HCT116 (cell line): ENCODE results near the gene LDAH. TPM values are rescaled to one million over a fixed set of nuclear protein-coding genes. Genes with fewer than 3 reads are reported as not detected.

Source experiments
- ATAC-seq: fragments of 200-7000 bp; cut with Tn5 transposase; 2 replicates; pipeline ENCODE4 v1.9.1; 2020; ENCODE audit warnings: mild to moderate bottlenecking, moderate library complexity
- BruUV-seq: library from RNA; stranded (reverse); fragments of 400-500 nt; replicated peaks from 2 replicates; lab custom pipeline; 2021; lab: Mats Ljungman, UMichigan
- CTCF ChIA-PET: fragments of 300-600 bp; sonication (Branson Sonifier 250); formaldehyde crosslinking; loops from one replicate; lab custom pipeline; 2021; ENCODE audit warnings: antibody characterized with exemption; lab: Charles Lee
- POLR2A ChIA-PET: fragments of 300-600, 350-600 bp; sonication (Branson Sonifier 250); formaldehyde crosslinking; loops from one replicate; lab custom pipeline; 2021; ENCODE audit warnings: antibody characterized with exemption; lab: Charles Lee
- RAD21 ChIA-PET, 2 experiments: fragments of 300-600 bp; sonication (Branson Sonifier 250); formaldehyde crosslinking; loops; one replicate each; lab custom pipeline; 2023; ENCODE audit warnings: low total read pairs in 2 of 2; ENCODE audit not compliant: uncharacterized antibody in 2 of 2, unreplicated experiment in 2 of 2, low non-redundant PET in 1 of 2; lab: Charles Lee
- DNase-seq: peaks from one replicate; pipeline ENCODE4 v3.0.0-alpha.2; 2010; ENCODE audit warnings: low read depth, low spot score
- H2AFZ ChIP-seq: fragments of 200-600 bp; shearing (Covaris generic), sonication (generic); 2 replicates; pipeline ENCODE4 v1.6.1; 2017; ENCODE audit warnings: low read depth, mixed run types, mixed read lengths, antibody characterized with exemption, low read length; ENCODE audit not compliant: poor library complexity, severe bottlenecking
- H3K27ac ChIP-seq: 2 replicates; pipeline ENCODE4 v1.5.1; 2012; ENCODE audit warnings: low read depth, low read length
- H3K27me3 ChIP-seq: fragments of 200-600 bp; sonication (generic); 2 replicates; pipeline ENCODE4 v1.6.1; 2016; ENCODE audit warnings: mixed run types, low read length, mixed read lengths; ENCODE audit not compliant: insufficient read depth
- H3K36me3 ChIP-seq, 2 experiments: fragments of 200-500 bp in 1 of 2; fragments of 200-600 bp in 1 of 2; sonication (Bioruptor generic) in 1 of 2; sonication (generic) in 1 of 2; 2 replicates each; pipeline versions ENCODE4 v1.5.1 to v1.6.1; 2014 to 2016; ENCODE audit warnings: low read length in 2 of 2, inconsistent platforms in 1 of 2, mixed read lengths in 1 of 2, mixed run types in 1 of 2; ENCODE audit not compliant: insufficient read depth in 2 of 2, control insufficient read depth in 1 of 2
- H3K4me1 ChIP-seq, 2 experiments: fragments of 200-600 bp in 1 of 2; sonication (generic) in 1 of 2; 2 replicates each; pipeline versions ENCODE4 v1.5.1 to v1.6.1; 2012 to 2017; ENCODE audit warnings: low read length in 2 of 2, inconsistent platforms in 1 of 2, mild to moderate bottlenecking in 1 of 2, mixed read lengths in 1 of 2, mixed run types in 1 of 2, moderate library complexity in 1 of 2; ENCODE audit not compliant: insufficient read depth in 2 of 2, control insufficient read depth in 1 of 2
- H3K4me2 ChIP-seq: fragments of 200-600 bp; sonication (generic); 2 replicates; pipeline ENCODE4 v1.6.1; 2017; ENCODE audit warnings: mixed run types, low read length, mixed read lengths
- H3K4me3 ChIP-seq, 2 experiments: fragments of 200-600 bp in 1 of 2; sonication (generic) in 1 of 2; replicated peaks in 1 of 2; 2 replicates each; pipeline ENCODE4 v1.5.1; 2011 to 2016; ENCODE audit warnings: low read length in 2 of 2, control low read depth in 1 of 2, low read depth in 1 of 2, mild to moderate bottlenecking in 1 of 2, mixed read lengths in 1 of 2, mixed run types in 1 of 2
- H3K79me2 ChIP-seq: fragments of 200-600 bp; sonication (generic); 2 replicates; pipeline ENCODE4 v1.6.1; 2017; ENCODE audit warnings: mild to moderate bottlenecking, mixed run types, low read length, moderate library complexity, mixed read lengths; ENCODE audit not compliant: insufficient read depth
- H3K9ac ChIP-seq: fragments of 200-600 bp; sonication (generic); 2 replicates; pipeline ENCODE4 v1.6.1; 2016; ENCODE audit warnings: low read length, mixed read lengths
- H3K9me2 ChIP-seq: fragments of 200-600 bp; sonication (generic), shearing (Covaris generic); 2 replicates; pipeline ENCODE4 v1.6.1; 2017; ENCODE audit warnings: mixed run types, mild to moderate bottlenecking, moderate library complexity; ENCODE audit not compliant: insufficient read depth
- H3K9me3 ChIP-seq, 2 experiments: fragments of 200-500 bp in 1 of 2; fragments of 200-600 bp in 1 of 2; sonication (Bioruptor generic) in 1 of 2; sonication (generic) in 1 of 2; 2 replicates each; pipeline ENCODE4 v1.6.1; 2014 to 2017; ENCODE audit warnings: low read length in 2 of 2, mixed read lengths in 2 of 2, inconsistent platforms in 1 of 2, low read depth in 1 of 2, mild to moderate bottlenecking in 1 of 2, mixed run types in 1 of 2, moderate library complexity in 1 of 2; ENCODE audit not compliant: control insufficient read depth in 1 of 2, insufficient read depth in 1 of 2
- H4K20me1 ChIP-seq: fragments of 200-600 bp; sonication (generic), shearing (Covaris generic); 2 replicates; pipeline ENCODE4 v1.6.1; 2017; ENCODE audit warnings: mixed run types, mild to moderate bottlenecking, moderate library complexity; ENCODE audit not compliant: insufficient read depth
- CBX3 ChIP-seq: IDR thresholded peaks from 2 replicates; pipeline ENCODE4 v1.6.1; 2012; ENCODE audit warnings: low read depth
- EZH2phosphoT487 ChIP-seq: fragments of 200-600 bp; IDR thresholded peaks from 2 replicates; pipeline ENCODE4 v1.6.1; 2018; ENCODE audit warnings: antibody characterized with exemption, borderline replicate concordance
- FOSL1 ChIP-seq: IDR thresholded peaks from 2 replicates; pipeline ENCODE4 v1.6.1; 2012; ENCODE audit warnings: low read depth
- POLR2A ChIP-seq: IDR thresholded peaks from 2 replicates; pipeline ENCODE4 v1.7.0; 2011; ENCODE audit warnings: borderline replicate concordance; ENCODE audit not compliant: insufficient read depth, insufficient read length; ENCODE audit errors: extremely low read depth
- POLR2AphosphoS5 ChIP-seq: IDR thresholded peaks from 2 replicates; pipeline ENCODE4 v1.6.1; 2011; ENCODE audit warnings: mild to moderate bottlenecking, low read depth, low read length, moderate library complexity
- RAD21 ChIP-seq: IDR thresholded peaks from 2 replicates; pipeline ENCODE4 v1.6.1; 2012; ENCODE audit warnings: low read depth, mild to moderate bottlenecking
- SIN3A ChIP-seq: IDR thresholded peaks from 2 replicates; pipeline ENCODE4 v1.6.1; 2012; ENCODE audit warnings: low read depth
- SP1 ChIP-seq: IDR thresholded peaks from 2 replicates; pipeline ENCODE4 v1.6.1; 2012; ENCODE audit warnings: low read depth
- YY1 ChIP-seq: IDR thresholded peaks from 2 replicates; pipeline ENCODE4 v1.6.1; 2011; ENCODE audit warnings: low read length, low read depth, moderate library complexity, mild to moderate bottlenecking; ENCODE audit not compliant: insufficient replicate concordance; ENCODE audit errors: extremely low read depth
- ZFX ChIP-seq: fragments of 450-650 bp; IDR thresholded peaks from 2 replicates; pipeline ENCODE4 v1.6.1; 2017
- ZNF274 ChIP-seq: fragments of 200-500 bp; sonication (Bioruptor generic); IDR thresholded peaks from 2 replicates; pipeline ENCODE4 v1.6.1; 2014; ENCODE audit warnings: mild to moderate bottlenecking, low read depth, low read length, inconsistent platforms
- intact Hi-C: fragments of 100-400 bp; cut with micrococcal nuclease; formaldehyde crosslinking; loops from 2 replicates; pipeline ENCODE4 v1.10.0; 2022
- total RNA-seq: library from RNA; stranded (reverse); gene quantifications from one replicate; pipeline ENCODE4 v1.2.1, GENCODE V29; 2021; ENCODE audit not compliant: unreplicated experiment
- TF ChIP-seq, protein P1 (sequence below): IDR thresholded peaks from 2 replicates; pipeline ENCODE4 v1.6.1; 2012; ENCODE audit warnings: low read depth
- TF ChIP-seq, protein P2 (sequence below): IDR thresholded peaks from 2 replicates; pipeline ENCODE4 v1.6.1; 2012

Gene LDAH
- total RNA-seq, 1 experiment from 2014 or later: 25.7 TPM

DNA sequence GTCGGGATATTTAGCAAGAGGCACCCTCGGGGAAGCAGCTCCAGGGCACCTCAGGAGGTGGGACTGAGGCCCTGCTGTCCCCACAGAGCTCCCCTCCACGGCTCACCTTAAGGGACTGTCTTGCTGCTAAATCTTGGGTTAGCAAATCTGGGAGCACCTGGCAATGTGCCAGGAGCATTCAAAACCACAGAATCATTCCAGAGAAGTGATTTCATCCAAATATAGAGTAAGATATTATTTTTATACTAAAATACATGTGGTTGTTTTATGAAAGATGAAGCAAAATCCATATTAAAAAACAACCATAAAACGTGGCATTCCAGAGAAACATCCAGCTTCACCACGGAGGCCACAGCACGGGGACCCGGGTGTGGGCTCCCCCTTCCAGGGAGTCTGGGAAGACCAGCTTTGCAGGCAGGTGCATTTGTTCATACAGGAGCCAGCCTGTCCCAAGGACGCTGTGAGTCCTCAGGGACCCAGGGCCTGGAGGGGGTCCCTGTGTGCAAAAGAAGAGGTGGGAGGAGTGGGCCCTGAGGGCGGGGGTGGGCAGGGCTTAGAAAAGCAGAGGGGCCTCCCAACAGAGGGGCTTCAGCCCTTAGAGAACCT lies 188.3 kb downstream of the LDAH start:
- intact Hi-C loops: loop anchor here (1.0 kb wide), 1 partner anchor 238 kb away; no protein-coding TSS in a partner anchor
- DNase-seq: no peak
- ChIA-PET POLR2A (interaction anchor here (1.7 to 6.4 kb wide), 2 partner anchors 186 to 190 kb away, joined by 11 to 66 read pairs; partner anchors contain the start of gene RHOB), RAD21 (interaction anchor here (0.9 to 2.2 kb wide), 6 partner anchors 188 to 238 kb away, joined by 4 to 15 read pairs (median 6); partner anchors contain the start of gene RHOB (in 1 of the 2)), CTCF (interaction anchor here (0.9 to 3.3 kb wide), 14 partner anchors 8 to 344 kb away, joined by 3 to 66 read pairs (median 4); partner anchors contain the start of gene RHOB)
- Histone ChIP-seq H3K4me2 (no peak overlapping the region), H2AFZ (no peak overlapping the region), H4K20me1 (no peaks in the 10 kb centered on the region), H3K79me2 (no peaks in the 10 kb centered on the region), H3K4me1 (peaks cover 9 to 18% of the 10 kb centered on the region in 2 experiments; a peak in 3 of 4 replicates), H3K9me3 (no peaks in the 10 kb centered on the region), H3K27me3 (no peaks in the 10 kb centered on the region), H3K9me2 (no peaks in the 10 kb centered on the region), H3K9ac (no peak overlapping the region), H3K36me3 (no peaks in the 10 kb centered on the region), H3K27ac (no peak overlapping the region), H3K4me3 (no peak overlapping the region)
- no peak for ATAC-seq
- BruUV-seq: no TSS peak
- TF ChIP-seq CBX3: no peak
- TF ChIP-seq YY1: no peak
- TF ChIP-seq, protein P1, sequence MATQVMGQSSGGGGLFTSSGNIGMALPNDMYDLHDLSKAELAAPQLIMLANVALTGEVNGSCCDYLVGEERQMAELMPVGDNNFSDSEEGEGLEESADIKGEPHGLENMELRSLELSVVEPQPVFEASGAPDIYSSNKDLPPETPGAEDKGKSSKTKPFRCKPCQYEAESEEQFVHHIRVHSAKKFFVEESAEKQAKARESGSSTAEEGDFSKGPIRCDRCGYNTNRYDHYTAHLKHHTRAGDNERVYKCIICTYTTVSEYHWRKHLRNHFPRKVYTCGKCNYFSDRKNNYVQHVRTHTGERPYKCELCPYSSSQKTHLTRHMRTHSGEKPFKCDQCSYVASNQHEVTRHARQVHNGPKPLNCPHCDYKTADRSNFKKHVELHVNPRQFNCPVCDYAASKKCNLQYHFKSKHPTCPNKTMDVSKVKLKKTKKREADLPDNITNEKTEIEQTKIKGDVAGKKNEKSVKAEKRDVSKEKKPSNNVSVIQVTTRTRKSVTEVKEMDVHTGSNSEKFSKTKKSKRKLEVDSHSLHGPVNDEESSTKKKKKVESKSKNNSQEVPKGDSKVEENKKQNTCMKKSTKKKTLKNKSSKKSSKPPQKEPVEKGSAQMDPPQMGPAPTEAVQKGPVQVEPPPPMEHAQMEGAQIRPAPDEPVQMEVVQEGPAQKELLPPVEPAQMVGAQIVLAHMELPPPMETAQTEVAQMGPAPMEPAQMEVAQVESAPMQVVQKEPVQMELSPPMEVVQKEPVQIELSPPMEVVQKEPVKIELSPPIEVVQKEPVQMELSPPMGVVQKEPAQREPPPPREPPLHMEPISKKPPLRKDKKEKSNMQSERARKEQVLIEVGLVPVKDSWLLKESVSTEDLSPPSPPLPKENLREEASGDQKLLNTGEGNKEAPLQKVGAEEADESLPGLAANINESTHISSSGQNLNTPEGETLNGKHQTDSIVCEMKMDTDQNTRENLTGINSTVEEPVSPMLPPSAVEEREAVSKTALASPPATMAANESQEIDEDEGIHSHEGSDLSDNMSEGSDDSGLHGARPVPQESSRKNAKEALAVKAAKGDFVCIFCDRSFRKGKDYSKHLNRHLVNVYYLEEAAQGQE: no peak
- TF ChIP-seq SIN3A: no peak
- no peak for TF ChIP-seq POLR2A
- TF ChIP-seq SP1: no peak
- TF ChIP-seq RAD21: no peak
- no peak for TF ChIP-seq EZH2phosphoT487
- no peak for TF ChIP-seq POLR2AphosphoS5
- no peak for TF ChIP-seq FOSL1
- TF ChIP-seq ZFX: no peak
- TF ChIP-seq, protein P2, sequence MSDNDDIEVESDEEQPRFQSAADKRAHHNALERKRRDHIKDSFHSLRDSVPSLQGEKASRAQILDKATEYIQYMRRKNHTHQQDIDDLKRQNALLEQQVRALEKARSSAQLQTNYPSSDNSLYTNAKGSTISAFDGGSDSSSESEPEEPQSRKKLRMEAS: no peak
- no peak for TF ChIP-seq ZNF274
- TF ChIP-seq, all 23 proteins: peak for 0

Other genes starting within 250 kb of the LDAH start
- 17.1 TPM for gene HS1BP3, start 172.0 kb downstream of the LDAH start, total RNA-seq
- gene GDF7, start 156.0 kb downstream of the LDAH start, total RNA-seq: 0.02 TPM
- 1.6 TPM for gene APOB, start 221.0 kb upstream of the LDAH start, total RNA-seq